Endothelial cell of umbilical vein (primary cell): Measurements from ENCODE around the gene LIN7A. TPM values are rescaled to one million over a fixed set of nuclear protein-coding genes. Genes with fewer than 3 reads are reported as not detected.

Experiments used
- BruUV-seq: library from RNA; stranded (reverse); fragments of 400-500 nt; replicated peaks from 2 replicates; lab custom pipeline; 2021; lab: Mats Ljungman, UMichigan
- CTCF ChIA-PET: fragments of 300-600, 350-600 bp; sonication (Branson Sonifier 250); formaldehyde crosslinking; loops from one replicate; lab custom pipeline; 2021; ENCODE audit warnings: antibody characterized with exemption, inconsistent platforms; lab: Charles Lee
- POLR2A ChIA-PET: fragments of 300-600, 350-600 bp; sonication (Branson Sonifier 250); formaldehyde crosslinking; loops from one replicate; lab custom pipeline; 2021; ENCODE audit warnings: antibody characterized with exemption, inconsistent platforms; lab: Charles Lee
- DNase-seq: peaks from one replicate; pipeline ENCODE4 v3.0.0-alpha.2; 2011; ENCODE audit warnings: low read depth, low spot score
- FAIRE-seq: peaks from 2 replicates; lab custom pipeline; 2011; peaks lifted over from hg19 to GRCh38; lab: Jason Lieb, UNC
- H2AFZ ChIP-seq: 2 replicates; pipeline ENCODE4 v1.6.0; 2012; ENCODE audit warnings: low read depth, low read length, control low read depth, inconsistent platforms
- H3K27ac ChIP-seq: 2 replicates; pipeline ENCODE4 v1.5.1; 2011; ENCODE audit warnings: low read depth, mild to moderate bottlenecking, control low read depth, low read length, moderate library complexity; ENCODE audit not compliant: insufficient read depth
- H3K27me3 ChIP-seq, 2 experiments: 2 replicates each; pipeline versions ENCODE4 v1.6.0 to v1.6.1; 2011; ENCODE audit warnings: low read length in 2 of 2, mixed read lengths in 1 of 2; ENCODE audit not compliant: control insufficient read depth in 2 of 2, insufficient read depth in 2 of 2
- H3K36me3 ChIP-seq, 2 experiments: 2 replicates in 1 of 2; 3 replicates in 1 of 2; pipeline ENCODE4 v1.5.1; 2011; ENCODE audit warnings: low read length in 2 of 2, mild to moderate bottlenecking in 1 of 2, moderate library complexity in 1 of 2; ENCODE audit not compliant: control insufficient read depth in 2 of 2, insufficient read depth in 2 of 2; ENCODE audit errors: extremely low read depth in 1 of 2
- H3K4me1 ChIP-seq: 3 replicates; pipeline ENCODE4 v1.5.1; 2011; ENCODE audit warnings: mild to moderate bottlenecking, low read length; ENCODE audit not compliant: control insufficient read depth, insufficient read depth; ENCODE audit errors: extremely low read depth
- H3K4me2 ChIP-seq: 2 replicates; pipeline ENCODE4 v1.6.1; 2011; ENCODE audit warnings: low read length, control low read depth, mixed read lengths; ENCODE audit not compliant: insufficient read depth
- H3K4me3 ChIP-seq, 3 experiments: fragments of 200-600 bp in 1 of 3; sonication (generic), shearing (Covaris generic) in 1 of 3; replicated peaks in 1 of 3; 2 replicates each; pipeline ENCODE4 v1.5.1; 2011 to 2016; ENCODE audit warnings: control low read depth in 3 of 3, low read length in 3 of 3, mild to moderate bottlenecking in 2 of 3, inconsistent platforms in 1 of 3, low read depth in 1 of 3, moderate library complexity in 1 of 3; ENCODE audit not compliant: insufficient read depth in 1 of 3
- H3K79me2 ChIP-seq: 2 replicates; pipeline ENCODE4 v1.6.0; 2012; ENCODE audit warnings: low read length, inconsistent platforms; ENCODE audit not compliant: control insufficient read depth, insufficient read depth
- H3K9ac ChIP-seq: replicated peaks from 2 replicates; pipeline ENCODE3; 2011; ENCODE audit warnings: low read length, control low read depth; ENCODE audit not compliant: insufficient read depth; ENCODE audit errors: extremely low read depth
- H3K9me1 ChIP-seq: replicated peaks from 3 replicates; pipeline ENCODE4 v1.6.0; 2011; ENCODE audit warnings: mild to moderate bottlenecking, low read length; ENCODE audit not compliant: control insufficient read depth, insufficient read depth; ENCODE audit errors: extremely low read depth
- H3K9me3 ChIP-seq: replicated peaks from 2 replicates; pipeline ENCODE4 v1.5.1; 2012; ENCODE audit warnings: low read length, inconsistent platforms; ENCODE audit not compliant: control insufficient read depth, insufficient read depth
- H4K20me1 ChIP-seq: replicated peaks from 2 replicates; pipeline ENCODE3; 2011; ENCODE audit warnings: mild to moderate bottlenecking, low read length; ENCODE audit not compliant: control insufficient read depth, insufficient read depth; ENCODE audit errors: extremely low read depth
- EZH2 ChIP-seq: IDR thresholded peaks from 2 replicates; pipeline ENCODE4 v1.6.1; 2012; ENCODE audit warnings: borderline replicate concordance, low read depth, mild to moderate bottlenecking, moderate library complexity, low read length, inconsistent platforms; ENCODE audit not compliant: severe bottlenecking
- FOS ChIP-seq: IDR thresholded peaks from 2 replicates; pipeline ENCODE4 v1.6.1; 2011; ENCODE audit warnings: mild to moderate bottlenecking, low read length, moderate library complexity, borderline replicate concordance; ENCODE audit not compliant: insufficient read depth
- GATA2 ChIP-seq: IDR thresholded peaks from 2 replicates; pipeline ENCODE4 v1.7.0; 2011; ENCODE audit warnings: low read depth, mild to moderate bottlenecking, moderate library complexity, mixed read lengths, low read length; ENCODE audit not compliant: insufficient read length, insufficient read depth
- JUN ChIP-seq: IDR thresholded peaks from 2 replicates; pipeline ENCODE4 v1.6.1; 2011; ENCODE audit warnings: borderline replicate concordance, low read depth; ENCODE audit not compliant: insufficient read length, insufficient read depth
- MAX ChIP-seq: IDR thresholded peaks from 2 replicates; pipeline ENCODE4 v1.6.1; 2011; ENCODE audit not compliant: insufficient read depth, insufficient read length
- MYC ChIP-seq: IDR thresholded peaks from one replicate; pipeline ENCODE4 v1.6.1; 2011; ENCODE audit warnings: mild to moderate bottlenecking, low read depth, low read length
- POLR2A ChIP-seq: IDR thresholded peaks from 2 replicates; pipeline ENCODE4 v1.6.1; 2012; ENCODE audit warnings: low read depth, mild to moderate bottlenecking, control low read depth, low read length
- dilution Hi-C: fragments of 300-500 bp; cut with MboI; formaldehyde crosslinking; loops from one replicate; pipeline ENCODE4 v1.15.0; 2019; ENCODE audit warnings: low sequenced_read_pairs; ENCODE audit not compliant: extremely low pct_ligation_motif_present
- intact Hi-C: fragments of 100-400 bp; cut with micrococcal nuclease; formaldehyde crosslinking; loops from one replicate; pipeline ENCODE4 v1.10.0; 2022
- polyA plus RNA-seq, 4 experiments: library from polyadenylated mRNA; depleted of rRNA in 3 of 4; stranded (reverse) in 3 of 4; unstranded in 1 of 4; fragments of >200 nt; gene quantifications; 2 replicates each; pipeline versions ENCODE4 v1.2.1 to v1.2.3, GENCODE V29; 2011 to 2012; ENCODE audit warnings: missing spikeins in 1 of 4
- total RNA-seq: library from RNA; stranded (reverse); gene quantifications from 2 replicates; pipeline ENCODE4 v1.2.3, GENCODE V29; 2021

LIN7A gene
- total and polyA plus RNA-seq, 2 donors (not counting 3 experiments of a cell fraction or from before 2014, with no cell fraction given): 1.6 to 4.3 TPM

GRCh38 chr12:80830533-80831088, 107.1 kb downstream of the LIN7A start:
- TF ChIP-seq EZH2: no peak
- TF ChIP-seq MYC: no peak
- TF ChIP-seq MAX: no peak
- TF ChIP-seq JUN: no peak
- TF ChIP-seq GATA2: no peak
- BruUV-seq: no TSS peak
- CTCF ChIA-PET: no interaction called here
- Histone ChIP-seq H3K79me2 (no peaks in the 10 kb centered on the region), H4K20me1 (no peaks in the 10 kb centered on the region), H3K27me3 (no peaks in the 10 kb centered on the region), H3K36me3 (no peaks in the 10 kb centered on the region), H3K27ac (no peak overlapping the region), H3K4me2 (no peak overlapping the region), H3K4me1 (no peaks in the 10 kb centered on the region), H2AFZ (no peak overlapping the region), H3K4me3 (no peak overlapping the region), H3K9ac (no peak overlapping the region), H3K9me1 (no peaks in the 10 kb centered on the region), H3K9me3 (no peaks in the 10 kb centered on the region)
- dilution Hi-C loops: no loop called here
- POLR2A ChIA-PET: no interaction called here
- intact Hi-C loops: no loop called here
- DNase-seq: no peak
- FAIRE-seq: no peak

GRCh38 chr12:80829767-80830166, 108.0 kb downstream of the LIN7A start:
- Histone ChIP-seq H3K27ac (no peak overlapping the region), H3K27me3 (no peaks in the 10 kb centered on the region), H3K9me3 (no peaks in the 10 kb centered on the region), H3K79me2 (no peaks in the 10 kb centered on the region), H3K4me1 (no peaks in the 10 kb centered on the region), H3K4me3 (no peak overlapping the region), H3K36me3 (no peaks in the 10 kb centered on the region), H2AFZ (no peak overlapping the region), H3K4me2 (no peak overlapping the region), H3K9ac (no peak overlapping the region), H4K20me1 (no peaks in the 10 kb centered on the region), H3K9me1 (no peaks in the 10 kb centered on the region)
- ChIA-PET POLR2A (no interaction called here), CTCF (no interaction called here)
- FAIRE-seq (no peak), DNase-seq (no peak)
- TF ChIP-seq GATA2 (no peak), POLR2A (no peak), FOS (no peak)
- dilution Hi-C loops (no loop called here), intact Hi-C loops (no loop called here)
- BruUV-seq: no TSS peak
